ENCODE data around the gene ETV4.

The ETV4 gene

DNA sequence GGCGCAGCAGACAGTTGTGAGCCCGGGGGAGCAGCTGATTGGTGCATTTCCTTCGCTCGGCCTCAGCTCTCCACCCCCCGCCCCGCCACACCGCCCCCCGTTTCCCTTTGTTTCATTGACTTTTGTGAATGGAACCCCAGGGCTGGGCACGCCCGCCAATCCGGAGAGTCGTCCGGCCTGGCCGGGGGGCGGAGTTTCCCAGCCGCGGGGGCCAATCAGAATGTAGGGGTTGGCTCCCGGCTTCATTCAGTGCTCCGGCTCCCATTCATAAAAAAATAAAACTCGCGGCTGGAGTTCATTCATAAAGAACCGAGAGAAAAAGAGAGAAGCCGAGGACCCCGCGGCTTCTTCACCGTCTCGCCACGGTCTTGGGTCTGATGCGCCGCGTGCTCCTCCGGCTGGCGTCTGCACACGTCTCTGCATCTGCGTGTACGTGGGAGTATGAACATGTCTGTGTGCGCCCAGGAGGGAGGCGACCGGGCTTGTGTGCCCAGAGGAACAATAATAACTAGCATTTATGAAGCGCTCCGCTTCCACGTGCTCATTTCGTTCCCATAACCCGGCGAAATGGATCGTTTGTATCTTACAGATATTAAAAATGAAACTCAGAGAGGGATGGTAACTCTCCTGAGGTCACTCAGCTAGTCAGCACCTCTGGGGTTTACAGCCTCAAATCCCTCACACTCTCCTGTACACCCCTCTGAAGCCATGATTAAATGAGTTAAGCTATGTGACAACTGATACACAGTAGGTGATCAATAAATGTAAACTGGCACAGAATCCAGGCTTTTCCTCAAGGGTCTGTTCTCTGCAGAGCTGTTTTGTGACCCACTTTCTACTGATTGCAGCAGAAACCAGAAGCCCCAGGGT, at the start of gene ETV4:
Gene ETV4, minus strand, starts transcription at position 22 of the 870 bp plus-strand sequence. CDS start 723 bp downstream, outside the sequence.
- DNase-seq, result peak; percentile 86

DNA sequence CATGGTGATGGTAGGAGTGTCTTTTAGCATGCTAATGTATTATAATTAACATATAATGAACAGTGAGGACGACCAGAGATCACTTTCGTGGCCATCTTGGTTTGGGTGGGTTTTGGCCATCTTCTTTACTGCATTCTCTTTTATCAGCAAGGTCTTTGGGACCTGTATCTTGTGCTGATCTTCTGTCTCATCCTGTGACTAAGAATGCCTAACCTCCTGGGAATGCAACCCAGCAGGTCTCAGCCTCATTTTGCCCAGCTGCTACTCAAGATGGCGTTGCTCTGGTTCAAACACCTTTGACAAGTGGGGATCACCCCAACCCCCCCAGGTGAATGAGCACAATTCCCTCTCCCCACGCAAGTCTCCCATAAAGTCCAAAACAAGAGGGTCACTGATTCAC, 49.3 kb upstream of the ETV4 start:
- DNase-seq, result no peak

DNA sequence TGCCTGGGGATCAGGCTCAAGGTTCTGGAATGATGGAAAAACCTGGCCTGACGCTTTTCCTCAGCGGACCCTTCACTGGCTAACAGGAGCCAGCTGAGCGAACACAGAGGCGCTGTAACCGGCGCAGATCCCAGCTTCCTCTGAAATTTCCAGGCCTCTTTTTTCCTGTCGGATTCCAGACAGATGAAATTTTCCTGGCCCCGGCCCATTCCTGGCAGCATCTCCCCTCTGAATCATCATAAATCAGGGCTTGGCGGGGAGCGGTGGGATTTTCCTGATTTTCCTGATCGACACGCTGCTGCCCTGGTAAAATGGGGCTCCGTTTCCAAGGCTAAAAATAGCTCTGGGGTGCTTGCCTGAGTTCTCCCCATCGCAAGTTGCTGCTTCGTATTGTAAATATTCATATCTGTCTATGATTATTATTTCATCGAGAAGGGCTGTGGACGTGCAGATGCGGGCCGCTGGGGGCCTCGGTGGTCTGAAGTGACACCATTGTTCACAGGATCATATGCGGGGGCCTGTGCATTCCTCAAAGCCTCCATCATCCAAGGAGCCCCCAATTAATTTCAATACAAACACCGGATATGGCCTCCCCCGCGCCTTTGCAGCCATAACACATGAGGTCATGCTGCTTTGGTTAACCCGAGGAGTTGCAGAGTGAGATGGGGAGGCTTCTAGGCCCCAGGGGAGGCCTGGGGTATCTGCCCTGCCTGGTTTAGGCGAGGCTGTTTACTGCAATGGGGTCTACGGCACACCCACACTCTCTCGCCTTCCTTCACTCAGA, 45.8 kb upstream of the ETV4 start:
- DNase-seq, result no peak

DNA sequence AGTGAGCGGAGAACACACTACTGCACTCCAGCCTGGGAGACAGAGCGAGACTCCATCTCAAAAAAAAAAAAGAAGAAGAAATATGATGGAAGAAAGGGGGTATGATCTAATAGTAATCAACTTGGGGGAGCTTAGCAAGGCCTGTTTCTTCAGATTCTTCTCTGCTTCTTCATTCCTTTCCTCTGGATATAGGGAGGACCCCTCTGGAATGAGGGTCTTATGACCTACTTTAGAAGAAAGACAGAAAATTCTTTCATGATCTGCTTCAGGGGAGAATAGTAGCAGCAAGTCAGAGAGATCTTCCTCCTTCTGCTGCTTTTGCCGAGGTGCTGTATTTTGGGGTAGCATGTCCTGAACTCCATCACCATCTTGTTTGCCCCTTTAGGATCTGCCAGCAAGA, 44.9 kb upstream of the ETV4 start:
- DNase-seq, result no peak

DNA sequence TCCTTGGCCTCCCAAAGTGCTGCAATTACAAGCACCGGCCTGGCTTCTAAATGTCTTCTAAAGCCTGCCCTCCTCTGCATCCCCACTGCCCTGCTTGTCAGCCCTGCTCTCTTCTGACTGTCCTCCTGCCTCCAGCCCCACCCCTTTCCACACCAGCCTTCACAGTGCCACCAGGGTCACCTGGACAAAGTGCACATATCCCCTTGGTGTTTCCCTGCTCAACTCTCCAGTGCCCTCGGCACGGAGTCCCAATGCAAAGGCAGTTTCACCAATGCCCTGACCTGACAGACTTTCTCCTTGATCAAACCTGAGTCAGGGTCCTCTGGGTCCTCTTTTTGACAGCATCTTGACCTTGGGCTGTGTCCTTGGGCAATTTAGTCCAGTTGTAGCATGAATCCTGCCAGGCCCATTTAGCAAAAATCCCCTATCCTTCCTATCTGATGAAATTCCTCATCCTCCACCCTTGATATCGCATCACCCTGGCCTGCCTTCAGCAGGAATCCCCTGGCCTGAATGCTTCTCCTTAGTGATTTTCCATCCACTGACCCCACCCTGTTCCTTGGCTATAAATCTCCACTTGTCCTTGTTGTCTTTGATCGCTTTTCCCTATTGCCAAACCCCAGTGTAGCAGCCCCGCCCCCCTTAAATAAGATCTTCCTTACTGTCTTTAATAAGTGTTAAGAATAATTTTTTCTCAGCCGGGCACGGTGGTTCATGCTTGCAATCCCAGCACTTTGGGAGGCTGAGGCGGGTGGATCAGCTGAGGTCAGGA, 42.7 kb upstream of the ETV4 start:
- DNase-seq, result no peak

DNA sequence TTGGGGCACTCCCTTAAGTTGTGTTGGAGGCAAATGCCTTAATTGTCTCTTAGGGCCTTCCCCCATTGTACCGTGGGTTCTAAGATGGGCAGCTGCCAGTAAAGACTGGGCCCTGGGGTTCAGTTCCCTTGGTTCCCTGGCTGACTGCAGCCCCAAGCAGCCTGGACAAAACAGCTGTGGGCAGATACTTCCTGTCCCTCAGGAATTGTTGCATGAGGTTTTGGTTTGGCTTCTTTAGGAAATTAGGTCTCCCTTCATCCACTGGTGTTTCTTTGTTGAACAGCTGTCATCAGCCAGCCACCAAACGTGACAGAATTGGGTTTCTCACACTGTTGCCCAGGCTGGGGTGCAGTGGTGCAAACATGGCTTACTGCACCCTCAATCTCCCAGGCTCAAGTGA, 42.0 kb upstream of the ETV4 start:
- DNase-seq, result no peak

DNA sequence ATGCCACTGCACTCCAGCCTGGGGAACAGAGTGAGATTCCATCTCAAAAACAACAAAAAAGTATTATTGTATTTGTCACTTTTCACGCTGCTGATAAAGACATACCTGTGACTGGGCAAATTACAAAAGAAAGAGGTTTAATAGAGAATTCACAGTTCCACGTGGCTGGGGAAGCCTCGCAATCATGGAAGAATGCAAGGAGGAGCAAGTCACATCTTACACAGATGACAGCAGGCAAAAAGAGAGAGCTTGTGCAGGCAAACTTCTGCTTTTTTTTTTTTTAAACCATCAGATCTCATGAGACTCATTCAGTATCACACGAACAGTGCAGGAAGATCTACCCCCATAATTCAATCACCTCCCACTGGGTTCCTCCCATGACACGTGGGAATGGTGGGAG, 41.5 kb upstream of the ETV4 start:
- no peak for DNase-seq

DNA sequence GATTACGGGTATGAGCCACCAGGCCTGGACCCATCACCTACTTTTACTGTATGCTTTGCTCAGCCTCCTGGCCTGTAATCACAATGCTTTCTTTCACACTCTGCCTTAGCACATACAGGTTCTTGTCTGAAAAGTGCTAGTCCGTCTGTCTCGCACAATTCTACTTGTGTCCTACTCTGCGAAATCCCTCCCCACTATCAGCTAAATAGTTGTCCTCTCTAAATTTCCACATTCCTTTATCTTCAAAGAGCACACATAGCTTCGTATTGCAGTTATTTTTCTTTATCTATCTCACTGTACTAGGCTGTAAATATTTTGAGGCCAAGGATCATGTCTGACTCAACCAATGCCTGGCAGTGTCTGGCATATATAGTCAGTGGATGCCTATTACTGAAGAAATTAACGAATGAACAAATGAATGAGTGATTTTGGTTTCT, 38.5 kb upstream of the ETV4 start:
- DNase-seq, result no peak

DNA sequence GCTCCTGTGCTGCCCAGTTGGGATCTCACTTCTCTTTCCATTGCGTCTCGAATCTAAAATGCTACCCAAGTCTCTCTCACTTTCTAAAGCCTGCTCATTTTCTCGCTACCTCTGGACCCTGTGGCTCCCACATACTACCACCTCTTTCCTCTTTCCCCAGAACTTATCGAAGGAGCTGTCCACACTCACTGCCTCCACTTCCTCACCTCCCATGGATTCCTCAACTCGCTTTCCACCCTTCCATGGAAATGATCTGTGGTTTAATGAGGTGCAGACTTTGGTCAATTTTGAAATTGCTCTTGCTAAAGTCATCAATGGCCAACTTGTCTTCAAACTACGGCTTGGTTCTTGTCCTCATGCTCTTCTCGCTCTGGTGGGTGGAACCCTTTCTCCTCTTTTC, 37.2 kb upstream of the ETV4 start:
- DNase-seq, result no peak

DNA sequence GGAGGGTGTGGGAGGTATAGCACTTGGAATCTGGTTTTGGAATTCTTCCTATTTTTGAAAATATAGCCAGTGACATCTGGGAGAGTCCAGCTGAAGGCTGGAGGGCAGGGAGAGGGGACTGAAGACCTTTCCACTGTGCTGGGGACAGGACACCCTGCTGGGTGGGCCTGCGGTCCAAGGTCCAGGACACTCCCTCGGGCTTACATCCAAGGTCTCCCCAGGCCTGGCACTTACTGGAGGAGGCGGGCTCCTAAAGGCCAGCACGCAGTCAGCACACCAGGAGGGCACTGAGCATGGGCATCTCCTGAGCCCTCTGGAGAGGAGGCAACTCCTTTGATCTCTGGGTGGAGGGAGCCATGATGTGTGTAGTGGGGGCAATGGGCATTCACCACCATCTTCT, 35.5 kb upstream of the ETV4 start:
- no peak for DNase-seq

DNA sequence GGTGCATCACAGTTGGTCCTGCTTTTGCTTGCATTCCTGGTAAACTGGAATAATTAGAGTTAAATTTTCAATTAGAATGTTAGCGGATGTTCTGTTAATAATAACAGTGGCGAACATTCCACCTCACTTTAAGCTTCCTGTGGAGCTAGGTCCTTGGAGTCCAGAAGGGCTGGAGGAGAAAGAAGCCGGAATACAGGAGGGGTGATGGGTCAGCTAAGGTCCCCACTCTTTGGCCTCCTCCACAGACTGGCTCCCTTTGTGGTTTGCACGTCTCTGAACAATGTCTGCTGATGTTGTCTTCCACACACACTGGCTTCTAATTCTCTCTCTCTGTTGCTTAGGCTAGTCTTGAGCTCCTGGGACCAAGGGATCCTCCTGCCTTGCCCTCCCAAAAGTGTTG, 35.0 kb upstream of the ETV4 start:
- no peak for DNase-seq

DNA sequence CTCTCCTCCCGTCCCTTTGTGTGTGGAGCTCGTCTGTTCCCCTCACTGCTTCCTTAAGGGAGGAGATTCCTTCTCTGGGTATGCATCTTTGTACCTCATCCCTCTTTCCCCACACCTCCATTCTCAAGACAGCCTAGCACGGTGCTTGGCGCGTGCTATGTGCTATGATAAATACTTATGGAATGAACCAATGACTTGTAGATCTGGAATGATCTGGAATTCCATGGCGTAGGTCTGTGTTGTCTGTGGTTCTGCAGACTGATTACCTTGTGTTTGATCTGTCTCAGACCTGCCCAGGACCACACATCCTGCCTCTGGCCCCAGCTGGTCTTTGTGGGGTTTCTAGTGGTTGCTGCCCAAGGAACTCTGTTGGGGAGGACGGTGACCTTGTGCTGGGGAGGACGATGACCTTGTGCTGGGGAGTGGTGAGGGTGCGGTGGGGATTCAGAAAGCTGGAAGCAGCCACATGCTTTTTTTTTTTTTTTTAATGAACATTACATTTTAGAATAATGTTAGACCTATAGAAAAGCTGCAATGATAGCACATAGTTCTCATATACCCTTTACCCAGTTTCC, 33.5 kb upstream of the ETV4 start:
- no peak for DNase-seq

DNA sequence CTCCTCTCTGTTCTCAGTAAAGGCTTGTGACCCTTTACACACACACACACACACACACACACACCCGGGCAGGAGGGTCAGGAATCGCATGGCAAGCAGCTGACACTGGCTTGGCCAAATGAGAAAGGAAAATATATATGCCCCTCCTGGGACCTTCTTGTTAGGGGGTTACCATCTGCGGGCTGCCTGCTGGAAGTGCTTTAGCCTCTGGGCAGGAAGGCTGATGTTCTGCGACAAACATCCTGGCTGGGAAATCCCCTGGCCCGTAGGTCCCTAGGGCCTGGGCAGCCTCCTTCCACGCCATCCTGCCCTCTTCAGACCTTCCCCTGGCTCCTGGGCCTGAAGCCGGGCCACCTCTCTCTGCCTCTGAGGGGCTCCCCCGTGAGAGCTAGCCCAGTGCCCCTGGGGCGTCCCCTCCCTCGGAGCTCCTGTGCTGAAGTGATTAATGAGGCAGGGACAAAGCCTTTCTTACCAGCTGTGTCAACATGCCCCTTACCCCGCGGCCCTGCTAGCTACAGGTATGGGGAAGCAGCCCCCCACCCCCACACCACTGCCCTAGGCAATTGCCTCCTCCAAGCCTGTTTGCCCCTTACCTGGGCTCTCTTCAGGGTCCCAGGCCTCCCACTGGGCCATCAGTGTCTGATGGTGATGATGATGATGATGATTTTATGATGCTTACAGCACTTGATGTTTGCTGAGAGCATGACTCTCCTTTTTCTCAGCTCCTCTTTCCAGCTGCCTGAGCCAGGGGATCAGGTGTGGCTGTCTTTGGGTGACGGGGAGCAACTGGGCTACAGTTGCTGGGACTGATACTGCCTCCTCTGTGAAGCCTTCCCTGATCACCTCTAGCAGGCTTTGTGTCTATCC, 32.8 kb upstream of the ETV4 start:
- no peak for DNase-seq

DNA sequence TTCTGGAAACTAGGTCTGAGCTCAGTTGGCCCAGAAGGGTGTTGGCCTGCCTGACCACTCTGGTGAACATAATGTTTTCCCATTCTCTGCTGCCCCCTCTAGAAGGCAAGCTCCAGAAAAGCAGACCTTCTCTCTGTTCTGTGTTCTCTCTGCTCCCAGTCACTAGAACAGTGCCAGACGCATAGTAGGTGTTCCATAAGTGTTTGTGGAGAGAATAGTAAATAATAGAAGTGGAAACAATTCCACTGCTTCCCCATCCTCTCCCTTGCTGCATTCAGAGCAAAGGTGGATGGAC, 32.2 kb upstream of the ETV4 start:
- DNase-seq, result no peak

DNA sequence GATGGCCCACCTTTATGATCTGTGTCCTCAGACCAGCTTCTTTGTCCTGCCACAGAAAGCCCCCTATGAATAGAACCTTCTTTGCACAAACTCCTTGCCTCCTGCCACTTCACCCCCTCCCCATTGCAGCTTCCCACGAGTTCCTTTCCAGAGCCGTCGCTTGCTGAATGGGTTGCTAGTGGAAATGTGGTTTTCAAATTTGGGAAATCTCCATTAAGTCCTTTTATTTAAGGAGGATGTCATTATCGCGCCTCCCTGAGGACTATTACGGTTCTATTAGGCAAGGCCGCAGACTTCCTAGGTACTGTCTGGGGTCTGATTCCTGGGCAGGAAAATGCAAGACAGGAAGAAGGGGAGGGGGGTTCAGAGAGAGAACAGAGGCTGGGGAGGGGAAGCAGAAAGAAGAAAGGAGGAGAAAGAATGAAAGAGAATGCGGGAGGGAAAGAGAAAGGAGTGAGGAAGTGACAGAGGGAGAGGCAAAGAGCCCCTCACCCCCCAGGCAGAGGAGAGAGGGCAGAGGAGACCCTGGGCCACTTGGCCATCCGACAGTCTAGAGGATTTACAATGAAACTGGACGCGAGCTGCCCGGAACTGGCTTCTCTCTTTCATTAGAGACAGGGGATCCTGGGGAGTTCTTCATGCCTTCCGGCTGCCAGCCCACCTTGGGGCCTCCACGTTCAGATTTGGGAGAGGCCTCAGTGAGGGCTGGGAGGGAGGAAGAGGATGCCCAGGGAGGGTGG, 31.7 kb upstream of the ETV4 start:
- DNase-seq, result no peak

DNA sequence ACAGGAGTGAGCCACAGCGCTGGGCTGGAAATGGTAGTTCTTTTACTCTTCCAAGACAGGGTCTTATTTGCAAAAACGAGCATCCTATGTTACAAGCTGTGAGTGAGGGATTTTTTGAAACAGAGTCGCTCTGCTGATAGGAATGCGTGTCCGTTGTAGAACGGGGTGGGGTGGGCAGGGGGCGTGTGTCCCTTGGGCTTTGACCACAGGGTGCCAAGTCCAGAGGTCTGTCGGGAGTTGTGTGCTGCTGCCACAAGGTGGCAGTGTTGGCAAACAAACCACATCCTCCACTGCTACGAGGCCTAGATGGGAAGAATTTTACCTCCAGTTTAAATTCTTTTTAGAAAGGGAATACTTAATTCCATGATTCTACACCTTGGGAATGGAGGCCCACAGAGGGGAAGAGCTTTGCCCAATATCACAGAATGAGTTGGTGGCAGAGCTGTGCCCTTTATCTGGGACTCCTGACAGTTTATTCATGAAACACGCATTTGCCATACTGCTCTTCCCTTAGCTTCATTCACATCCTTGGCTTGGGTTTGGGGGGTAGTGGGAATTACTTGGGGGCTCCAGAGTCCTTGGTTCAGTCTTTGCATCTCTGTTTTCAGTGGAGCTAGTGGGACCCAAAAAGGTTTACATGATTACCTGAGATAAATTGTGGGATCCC, 30.6 kb upstream of the ETV4 start:
- peak; percentile 61 for DNase-seq

DNA sequence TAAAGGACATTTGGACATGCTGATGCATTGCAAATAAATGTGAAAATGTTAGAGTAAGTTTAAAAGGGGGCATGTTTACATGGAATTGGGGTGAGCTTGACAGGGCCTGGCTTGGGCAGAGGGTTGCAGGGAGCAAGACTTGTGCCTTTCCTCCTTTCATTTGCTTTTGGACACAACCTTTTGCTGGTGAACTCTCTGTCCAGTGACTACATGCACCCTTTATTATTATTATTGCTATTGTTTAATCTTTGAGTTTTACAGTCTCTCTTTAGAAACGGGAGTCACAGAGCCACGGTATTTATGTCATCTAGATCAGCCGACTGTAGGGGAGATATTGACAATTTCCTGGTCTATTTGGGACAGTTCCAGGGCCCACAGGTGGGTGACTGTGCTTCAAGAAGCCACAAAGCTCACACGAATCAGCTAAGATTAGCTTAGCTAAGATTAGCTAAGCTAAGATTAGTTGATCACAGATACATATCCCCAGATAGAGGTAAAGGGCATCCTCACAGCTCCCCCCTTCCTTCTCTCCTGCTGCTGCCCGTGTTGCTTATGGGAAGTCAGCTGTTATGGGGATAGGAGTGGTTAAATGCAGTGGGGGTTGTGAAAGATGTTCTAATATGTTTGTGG, 28.9 kb upstream of the ETV4 start:
- no peak for DNase-seq

DNA sequence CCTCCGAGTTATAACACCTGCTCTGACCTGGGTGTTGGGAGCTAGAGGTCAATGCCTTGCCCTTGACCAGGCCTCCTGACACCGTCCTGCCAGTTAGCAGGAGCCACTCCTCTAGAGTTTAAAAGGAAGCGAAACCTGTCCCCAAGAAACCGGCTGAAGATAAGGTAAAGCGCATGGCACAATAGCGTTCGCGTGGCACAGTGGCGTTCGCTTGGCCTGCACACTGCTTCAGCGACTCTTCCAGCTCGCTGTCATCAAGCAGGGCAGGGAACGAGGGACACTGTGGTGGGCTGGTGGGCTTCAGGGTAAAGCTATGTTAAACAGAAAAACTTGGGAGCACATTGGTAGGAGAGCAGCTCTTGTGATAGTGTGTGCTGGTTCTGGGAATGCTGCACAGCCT, 28.2 kb upstream of the ETV4 start:
- no peak for DNase-seq

DNA sequence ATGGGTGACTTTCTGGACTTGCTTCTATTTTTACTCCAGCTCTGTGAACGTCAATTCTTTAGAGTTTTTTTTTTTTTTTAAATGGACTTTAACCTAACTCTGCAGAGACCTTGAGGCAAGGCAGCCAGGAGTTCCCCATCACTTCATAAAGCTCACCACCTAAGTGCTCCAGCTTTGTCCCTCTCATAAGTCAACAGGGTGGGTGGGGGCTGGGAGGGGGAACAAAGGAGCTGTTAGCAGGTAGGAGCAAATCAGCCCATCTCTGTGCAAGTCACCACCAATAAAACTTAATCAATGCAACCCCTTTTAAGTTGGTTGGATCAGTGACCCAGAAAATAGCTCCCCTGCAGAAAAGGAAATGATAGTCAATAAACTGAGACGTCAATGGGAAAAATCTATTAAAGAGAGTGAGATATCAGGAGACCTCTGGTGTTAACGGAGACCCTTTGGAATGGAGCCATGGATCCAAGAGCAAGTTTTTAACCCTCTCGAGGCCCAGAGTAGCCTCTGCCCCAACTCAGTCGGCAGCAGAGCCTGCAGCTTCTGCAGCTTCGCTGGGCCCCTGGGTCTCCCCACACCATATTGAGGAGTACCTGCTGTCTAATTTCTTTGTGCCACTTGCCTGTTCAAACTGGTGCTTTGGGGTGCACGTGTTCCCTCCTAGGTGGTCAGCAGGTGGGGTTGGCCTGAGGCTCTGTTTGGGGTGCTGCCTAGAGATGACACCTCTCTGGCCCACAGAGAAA, 27.6 kb upstream of the ETV4 start:
- no peak for DNase-seq
